Measurements from ENCODE around the gene SPI1. TPM values are rescaled to one million over a fixed set of nuclear protein-coding genes. Genes with fewer than 3 reads are reported as not detected.
A peak's percentile ranks its signal among the peaks of the same experiment; 100 is the strongest.

The SPI1 gene
- total and polyA plus RNA-seq, 7 experiments from 2014 or later: 0.27 to 247 (median 5.4) TPM; not detected in 2

DNA sequence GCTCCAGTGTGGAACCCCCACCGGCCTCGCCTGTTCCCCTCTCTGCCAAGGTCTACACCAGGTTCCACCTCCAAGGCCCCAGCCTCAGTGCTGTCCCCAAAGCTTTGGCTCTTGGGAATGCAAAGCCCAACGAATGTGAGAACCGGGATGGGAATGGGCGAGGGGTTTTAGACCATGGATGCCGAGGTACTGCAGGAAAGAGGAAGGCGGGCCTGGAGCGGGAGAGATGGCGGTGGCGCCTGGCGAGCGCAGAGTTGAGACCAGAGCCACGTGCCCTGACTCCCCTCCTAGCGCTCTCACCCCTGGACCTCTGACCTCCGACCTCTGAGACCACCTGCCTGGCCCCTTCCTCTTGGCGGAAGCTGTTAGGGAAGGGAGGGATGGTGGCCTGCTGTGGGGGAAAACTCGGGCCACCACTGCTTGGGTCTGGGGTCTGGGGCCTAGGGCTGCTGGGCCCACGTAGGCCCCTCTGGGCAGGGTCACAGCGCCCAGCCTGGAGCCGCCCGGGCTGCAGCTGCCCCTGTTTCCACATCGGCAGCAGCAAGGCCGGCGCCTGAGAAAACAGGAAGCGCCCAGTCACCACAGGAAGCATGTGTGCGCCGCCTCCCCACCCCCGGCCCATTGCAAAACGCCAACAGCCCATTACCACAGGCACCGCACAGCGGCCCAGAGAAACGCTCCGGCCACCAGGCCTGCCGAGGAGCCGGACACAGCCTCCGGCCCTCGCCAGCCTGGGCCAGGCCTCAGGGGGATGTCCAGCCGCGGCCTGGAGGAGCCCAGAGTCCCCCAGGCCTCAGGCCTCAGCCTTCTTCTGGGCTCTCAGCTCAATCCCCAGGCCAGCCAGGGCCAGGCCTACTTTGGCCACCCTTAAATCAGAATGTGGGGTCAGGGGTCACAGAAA is 16.2 kb upstream of the SPI1 start:
- Histone ChIP-seq H3K27ac (ENCODE audit: low read depth, low read length) (peak overlapping the region; percentile 81), H3K27me3 (ENCODE audit: control insufficient read depth in 2 of 2, insufficient read depth in 2 of 2, low read length in 2 of 2) (no peaks in the 10 kb centered on the region), H3K4me1 (ENCODE audit: control insufficient read depth in 2 of 2, insufficient read depth in 2 of 2, low read length in 2 of 2) (peaks cover 26 to 41% of the 10 kb centered on the region in 2 donors), H3K4me3 (ENCODE audit: low read length) (peak overlapping the region; percentile 70), H3K36me3 (ENCODE audit: control insufficient read depth in 2 of 3, insufficient read depth in 3 of 3, low read length in 3 of 3) (no peaks in the 10 kb centered on the region), H3K9me3 (ENCODE audit: control insufficient read depth in 2 of 3, low read length in 3 of 3) (no peaks in the 10 kb centered on the region)
- Mint-ChIP-seq H3K27me3 (no peaks in the 10 kb centered on the region), H3K27ac (peak overlapping the region; percentile 85 to 96 (median 92)), H3K4me3 (peak overlapping the region; percentile 52 to 77 (median 72)), H3K36me3 (no peaks in the 10 kb centered on the region), H3K4me1 (peaks cover 16 to 65% (median 54%) of the 10 kb centered on the region in 7 donors), H3K9me3 (peaks cover 0 to 1% (median 0%) of the 10 kb centered on the region in 11 donors)
- ChIA-PET POLR2A (interaction anchor here (0.6 to 6.1 kb wide), 10 partner anchors 8 to 165 kb away, joined by 3 to 41 read pairs (median 8); partner anchors contain the start of genes PSMC3, SLC39A13 and SPI1), CTCF (interaction anchor here (0.7 to 4.0 kb wide), 3 partner anchors 18 to 94 kb away, joined by 3 to 33 read pairs (median 5); no protein-coding TSS in a partner anchor)
- intact Hi-C loops (cut with micrococcal nuclease): loop anchor here (1.0 kb wide), 3 partner anchors 14 to 32 kb away; partner anchors contain the start of genes SLC39A13 (in 2 of the 2) and PSMC3 (in 1 of the 2)
- peak; percentile 67 for ATAC-seq
- DNase-seq: peak in 6 of 9 donors; percentile 32 to 61 (median 46)

DNA sequence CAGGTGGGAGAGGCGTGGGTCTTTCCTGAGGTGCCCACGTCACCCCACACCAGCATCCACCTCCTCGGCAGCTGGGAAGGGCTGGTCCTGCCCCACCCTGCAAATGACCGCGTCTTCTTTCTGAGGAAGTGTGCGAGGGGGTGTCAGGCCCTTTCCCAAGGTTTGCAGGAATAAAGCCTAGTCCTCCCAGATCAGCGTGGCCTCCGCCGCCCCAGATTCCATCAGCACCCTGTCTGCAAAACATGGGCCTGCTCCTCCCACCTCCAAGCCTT is 15.6 kb upstream of the SPI1 start:
- H3K9me3 Mint-ChIP-seq: peaks cover 0 to 1% (median 0%) of the 10 kb centered on the region in 11 donors
- H3K27me3 ChIP-seq (ENCODE audit: control insufficient read depth in 2 of 2, insufficient read depth in 2 of 2, low read length in 2 of 2): no peaks in the 10 kb centered on the region
- no peak for ATAC-seq
- peak overlapping the region; percentile 70 for H3K4me3 ChIP-seq (ENCODE audit: low read length)
- no peak for DNase-seq
- peak overlapping the region; percentile 85 to 96 (median 92) for H3K27ac Mint-ChIP-seq
- no peaks in the 10 kb centered on the region for H3K36me3 ChIP-seq (ENCODE audit: control insufficient read depth in 2 of 3, insufficient read depth in 3 of 3, low read length in 3 of 3)
- H3K36me3 Mint-ChIP-seq: no peaks in the 10 kb centered on the region
- peak overlapping the region in 9 of 10 donors; percentile 34 to 76 (median 65) for H3K4me3 Mint-ChIP-seq
- H3K4me1 Mint-ChIP-seq: peaks cover 16 to 66% (median 55%) of the 10 kb centered on the region in 7 donors
- ChIA-PET POLR2A (interaction anchor here (0.6 to 6.1 kb wide), 9 partner anchors 8 to 165 kb away, joined by 3 to 41 read pairs (median 10); partner anchors contain the start of genes PSMC3, SLC39A13 and SPI1), CTCF (interaction anchor here (1.5 to 4.0 kb wide), 2 partner anchors 18 to 20 kb away, joined by 5 to 33 read pairs; no protein-coding TSS in a partner anchor)
- no peaks in the 10 kb centered on the region for H3K9me3 ChIP-seq (ENCODE audit: control insufficient read depth in 2 of 3, low read length in 3 of 3)
- no peaks in the 10 kb centered on the region for H3K27me3 Mint-ChIP-seq
- H3K4me1 ChIP-seq (ENCODE audit: control insufficient read depth in 2 of 2, insufficient read depth in 2 of 2, low read length in 2 of 2): peaks cover 28 to 42% of the 10 kb centered on the region in 2 donors
- intact Hi-C loops (cut with micrococcal nuclease): loop anchor here (1.0 kb wide), 3 partner anchors 14 to 32 kb away; partner anchors contain the start of genes SLC39A13 (in 2 of the 2) and PSMC3 (in 1 of the 2)
- H3K27ac ChIP-seq (ENCODE audit: low read depth, low read length): peak overlapping the region; percentile 81

DNA sequence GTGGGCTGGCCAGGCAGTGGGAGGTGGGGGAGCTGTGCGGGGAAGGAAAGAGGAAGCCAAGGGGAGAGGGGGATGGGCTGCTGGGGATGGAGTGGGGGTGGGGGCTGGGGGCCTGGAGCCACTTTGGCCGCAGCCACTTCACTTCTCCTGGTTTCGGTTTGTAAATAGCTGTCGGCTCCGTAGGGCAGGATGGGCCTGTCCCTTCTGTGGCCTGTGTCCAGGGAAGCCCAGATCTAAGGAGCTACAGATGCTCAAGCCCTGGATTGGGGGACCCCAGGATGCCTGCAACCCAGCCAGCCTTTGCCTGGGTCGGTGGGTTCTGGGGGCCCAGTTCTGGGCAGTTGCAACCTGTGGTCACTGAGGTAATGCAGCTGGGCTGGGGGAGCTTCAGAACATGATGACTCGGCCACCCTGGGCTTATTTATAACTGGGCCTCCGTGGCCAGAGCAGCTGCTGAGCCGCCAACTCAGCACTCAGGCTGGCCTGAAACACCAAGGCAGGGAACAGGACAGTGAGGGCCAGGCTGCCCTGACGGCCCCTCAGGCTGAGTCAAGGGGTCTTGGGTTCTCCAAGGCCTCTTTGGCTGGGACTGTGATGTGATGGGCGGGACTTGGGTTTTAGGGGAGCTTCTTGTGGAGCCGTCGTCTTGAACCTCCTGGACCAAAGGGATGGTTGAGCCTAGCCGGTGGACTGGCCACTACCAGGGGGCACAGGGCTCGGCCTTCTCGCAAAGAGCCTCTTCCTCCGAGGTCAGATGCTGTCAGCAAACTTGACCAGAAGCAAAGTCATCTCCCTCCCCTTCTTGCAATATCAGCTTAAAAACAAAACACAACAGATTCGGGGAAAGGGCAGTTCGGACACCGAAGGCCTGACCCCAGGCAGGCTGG is 15.1 kb upstream of the SPI1 start:
- Mint-ChIP-seq H3K4me3 (peak overlapping the region in 6 of 10 donors; percentile 34 to 76 (median 64)), H3K36me3 (no peaks in the 10 kb centered on the region), H3K27ac (peak overlapping the region; percentile 85 to 96 (median 92)), H3K27me3 (no peaks in the 10 kb centered on the region), H3K9me3 (peaks cover 0 to 1% (median 0%) of the 10 kb centered on the region in 11 donors), H3K4me1 (peaks cover 14 to 68% (median 54%) of the 10 kb centered on the region in 7 donors)
- H3K9me3 ChIP-seq (ENCODE audit: control insufficient read depth in 2 of 3, low read length in 3 of 3): no peaks in the 10 kb centered on the region
- H3K27ac ChIP-seq (ENCODE audit: low read depth, low read length): peak overlapping the region; percentile 8
- intact Hi-C loops (cut with micrococcal nuclease): loop anchor here (1.0 kb wide), 3 partner anchors 15 to 33 kb away; partner anchors contain the start of genes SLC39A13 (in 2 of the 2) and PSMC3 (in 1 of the 2)
- ATAC-seq (peak; percentile 32), DNase-seq (no peak)
- H3K4me1 ChIP-seq (ENCODE audit: control insufficient read depth in 2 of 2, insufficient read depth in 2 of 2, low read length in 2 of 2): peaks cover 28 to 42% of the 10 kb centered on the region in 2 donors
- ChIA-PET CTCF (interaction anchor here (1.7 to 4.0 kb wide), 2 partner anchors 14 to 20 kb away, joined by 6 to 33 read pairs; no protein-coding TSS in a partner anchor), POLR2A (interaction anchor here (0.6 to 6.1 kb wide), 11 partner anchors 7 to 164 kb away, joined by 3 to 41 read pairs (median 10); partner anchors contain the start of genes PSMC3, SLC39A13 and SPI1)
- no peaks in the 10 kb centered on the region for H3K36me3 ChIP-seq (ENCODE audit: control insufficient read depth in 2 of 3, insufficient read depth in 3 of 3, low read length in 3 of 3)
- no peaks in the 10 kb centered on the region for H3K27me3 ChIP-seq (ENCODE audit: control insufficient read depth in 2 of 2, insufficient read depth in 2 of 2, low read length in 2 of 2)
- H3K4me3 ChIP-seq (ENCODE audit: low read length): peak overlapping the region; percentile 70

DNA sequence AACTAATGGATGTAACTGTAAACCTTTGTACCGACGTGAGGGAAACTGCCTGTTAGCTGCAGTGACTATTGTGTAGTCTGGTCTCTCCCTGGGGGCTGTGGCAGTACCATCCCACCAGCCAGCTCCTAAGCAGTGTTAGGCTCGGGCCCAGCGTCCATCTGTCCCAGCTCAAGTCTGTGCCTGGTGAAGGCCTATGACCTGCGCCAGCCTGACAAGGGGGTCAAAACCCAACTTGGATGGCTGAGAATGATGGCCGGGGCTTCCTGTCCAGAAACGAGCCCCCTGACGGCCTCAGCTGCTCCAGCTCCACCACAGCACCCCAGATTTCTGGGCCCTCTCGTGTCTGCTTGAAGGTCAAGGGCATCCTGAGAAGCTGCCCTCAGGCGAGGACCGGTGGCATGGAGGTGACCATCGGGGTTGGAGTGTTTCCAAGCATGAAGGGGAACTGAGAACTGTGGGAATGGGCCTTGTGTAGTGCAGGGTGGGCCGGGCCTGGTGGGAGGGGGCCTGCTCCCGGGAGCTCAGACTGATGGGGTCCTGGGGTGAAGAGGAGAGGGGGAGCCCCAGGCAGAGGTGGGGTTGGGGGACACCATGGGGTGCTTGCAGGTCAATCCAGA is 14.3 kb upstream of the SPI1 start:
- Mint-ChIP-seq H3K4me3 (no peak overlapping the region), H3K36me3 (no peaks in the 10 kb centered on the region), H3K9me3 (peaks cover 0 to 1% (median 0%) of the 10 kb centered on the region in 11 donors), H3K27ac (peak overlapping the region in 8 of 9 donors; percentile 21 to 96 (median 58)), H3K27me3 (no peaks in the 10 kb centered on the region), H3K4me1 (peaks cover 16 to 65% (median 50%) of the 10 kb centered on the region in 7 donors)
- intact Hi-C loops (cut with micrococcal nuclease): no loop called here
- DNase-seq (no peak), ATAC-seq (no peak)
- H3K9me3 ChIP-seq (ENCODE audit: control insufficient read depth in 2 of 3, low read length in 3 of 3): no peaks in the 10 kb centered on the region
- ChIA-PET POLR2A (interaction anchor here (1.1 to 6.1 kb wide), 7 partner anchors 8 to 33 kb away, joined by 5 to 41 read pairs (median 10); partner anchors contain the start of gene PSMC3), CTCF (interaction anchor here (0.8 to 4.0 kb wide), 4 partner anchors 8 to 19 kb away, joined by 3 to 33 read pairs (median 5); partner anchors contain the start of gene SLC39A13)
- peaks cover 28 to 42% of the 10 kb centered on the region in 2 donors for H3K4me1 ChIP-seq (ENCODE audit: control insufficient read depth in 2 of 2, insufficient read depth in 2 of 2, low read length in 2 of 2)
- no peaks in the 10 kb centered on the region for H3K36me3 ChIP-seq (ENCODE audit: control insufficient read depth in 2 of 3, insufficient read depth in 3 of 3, low read length in 3 of 3)
- peak overlapping the region; percentile 8 for H3K27ac ChIP-seq (ENCODE audit: low read depth, low read length)
- H3K27me3 ChIP-seq (ENCODE audit: control insufficient read depth in 2 of 2, insufficient read depth in 2 of 2, low read length in 2 of 2): no peaks in the 10 kb centered on the region
- H3K4me3 ChIP-seq (ENCODE audit: low read length): no peak overlapping the region

DNA sequence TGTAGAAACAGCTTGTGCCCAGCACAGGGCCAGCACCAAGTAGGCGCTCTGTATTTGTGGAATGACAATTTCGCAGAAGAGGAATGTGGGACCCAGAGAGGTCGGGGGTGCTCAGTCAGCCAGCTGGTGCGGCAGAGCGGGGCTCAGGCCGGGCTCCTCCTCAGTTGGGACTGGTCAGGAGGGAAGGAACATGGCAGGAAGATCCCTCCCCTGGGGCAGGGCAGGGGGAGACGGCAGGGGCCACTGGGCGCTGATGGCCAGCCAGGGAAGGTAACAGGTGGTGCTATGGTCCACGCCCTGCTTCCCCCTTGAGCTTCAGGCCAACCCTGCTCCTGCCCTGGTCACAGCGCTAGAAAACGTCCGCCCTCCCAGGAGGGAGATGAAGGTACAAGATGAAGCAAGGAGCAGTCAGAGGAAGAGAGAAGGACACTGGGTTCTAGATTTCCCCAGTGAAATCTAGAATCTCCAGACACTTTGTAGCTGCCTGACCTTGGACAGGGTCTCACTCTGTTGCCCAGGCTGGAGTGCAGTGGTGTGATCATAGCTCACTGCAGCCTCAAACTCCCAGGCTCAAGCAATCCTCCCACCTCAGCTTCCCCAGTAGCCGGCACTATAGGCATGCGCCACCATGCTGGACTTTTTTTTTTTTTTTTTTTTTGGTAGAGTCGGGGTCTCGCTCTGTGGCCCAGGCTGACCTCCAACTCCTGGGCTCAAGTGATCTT is 13.5 kb upstream of the SPI1 start:
- H3K4me1 ChIP-seq (ENCODE audit: control insufficient read depth in 2 of 2, insufficient read depth in 2 of 2, low read length in 2 of 2): peaks cover 28 to 42% of the 10 kb centered on the region in 2 donors

More for the DNA sequence above, 13.5 kb upstream of the SPI1 start:
- Histone ChIP-seq H3K27me3 (ENCODE audit: control insufficient read depth in 2 of 2, insufficient read depth in 2 of 2, low read length in 2 of 2) (no peaks in the 10 kb centered on the region), H3K27ac (ENCODE audit: low read depth, low read length) (no peak overlapping the region), H3K36me3 (ENCODE audit: control insufficient read depth in 2 of 3, insufficient read depth in 3 of 3, low read length in 3 of 3) (no peaks in the 10 kb centered on the region), H3K9me3 (ENCODE audit: control insufficient read depth in 2 of 3, low read length in 3 of 3) (no peaks in the 10 kb centered on the region), H3K4me3 (ENCODE audit: low read length) (no peak overlapping the region)
- Mint-ChIP-seq H3K27me3 (no peaks in the 10 kb centered on the region), H3K36me3 (no peaks in the 10 kb centered on the region), H3K4me3 (peak overlapping the region in 1 of 10 donors; percentile 9), H3K4me1 (peaks cover 16 to 61% (median 46%) of the 10 kb centered on the region in 7 donors), H3K27ac (peak overlapping the region; percentile 15 to 96 (median 65)), H3K9me3 (peaks cover 0 to 1% (median 0%) of the 10 kb centered on the region in 11 donors)
- CTCF ChIA-PET: interaction anchor here (0.8 to 4.0 kb wide), 5 partner anchors 9 to 20 kb away, joined by 3 to 33 read pairs (median 6); partner anchors contain the start of gene SLC39A13
- POLR2A ChIA-PET: interaction anchor here (1.1 to 6.1 kb wide), 6 partner anchors 8 to 34 kb away, joined by 5 to 41 read pairs (median 12); partner anchors contain the start of gene PSMC3
- intact Hi-C loops (cut with micrococcal nuclease): no loop called here
- DNase-seq (no peak), ATAC-seq (no peak)
